HepG2 (cell line): ENCODE data around the gene ITM2B. TPM values are rescaled to one million over a fixed set of nuclear protein-coding genes. Genes with fewer than 3 reads are reported as not detected.
A peak's percentile ranks its signal among the peaks of the same experiment; 100 is the strongest.

Experiments
- CC2D1A ChIP-seq: sonication (generic); formaldehyde crosslinking; IDR thresholded peaks from 2 replicates; pipeline ENCODE4 v1.8.1; 2023; ENCODE audit warnings: mild to moderate bottlenecking, missing genetic modification reagents
- IKZF5 ChIP-seq: IDR thresholded peaks from 2 replicates; pipeline ENCODE4 v1.6.1; 2018; ENCODE audit warnings: missing genetic modification reagents, mild to moderate bottlenecking, missing compliant biosample characterization
- KLF6 ChIP-seq: IDR thresholded peaks from 2 replicates; pipeline ENCODE4 v1.8.0; 2016; ENCODE audit warnings: missing biosample characterization, missing genetic modification reagents
- KMT2A ChIP-seq: sonication (generic); formaldehyde crosslinking; IDR thresholded peaks from 2 replicates; pipeline ENCODE4 v1.4.0; 2020; ENCODE audit warnings: missing genetic modification reagents
- MIER2 ChIP-seq: IDR thresholded peaks from 2 replicates; pipeline ENCODE4 v1.6.1; 2016; ENCODE audit warnings: missing biosample characterization, missing genetic modification reagents
- NKX3-1 ChIP-seq: sonication (generic); formaldehyde crosslinking; IDR thresholded peaks from 2 replicates; pipeline ENCODE4 v1.5.0; 2020; ENCODE audit warnings: missing genetic modification reagents
- RARG ChIP-seq: sonication (generic); formaldehyde crosslinking; IDR thresholded peaks from 2 replicates; pipeline ENCODE4 v1.4.0; 2020; ENCODE audit warnings: low read depth, mild to moderate bottlenecking, missing genetic modification reagents
- SNRNP70 ChIP-seq: fragments of 200-400 bp; formaldehyde crosslinking; IDR thresholded peaks from 2 replicates; pipeline ENCODE4 v1.6.1; 2017; ENCODE audit warnings: mild to moderate bottlenecking, low read depth, low read length, moderate library complexity
- ZBED4 ChIP-seq: sonication (generic); formaldehyde crosslinking; IDR thresholded peaks from 2 replicates; pipeline ENCODE4 v1.4.0; 2020; ENCODE audit warnings: missing genetic modification reagents, borderline replicate concordance
- ZBTB39 ChIP-seq: sonication (generic); formaldehyde crosslinking; IDR thresholded peaks from 2 replicates; pipeline ENCODE4 v1.5.0; 2020; ENCODE audit warnings: missing genetic modification reagents
- ZNF264 ChIP-seq: sonication (generic); formaldehyde crosslinking; IDR thresholded peaks from 2 replicates; pipeline ENCODE4 v1.4.0; 2020; ENCODE audit warnings: missing genetic modification reagents
- ZNF276 ChIP-seq: sonication (generic); formaldehyde crosslinking; IDR thresholded peaks from 2 replicates; pipeline ENCODE4 v1.4.0; 2020; ENCODE audit warnings: mild to moderate bottlenecking, low read depth, missing genetic modification reagents
- ZNF280D ChIP-seq: sonication (generic); formaldehyde crosslinking; IDR thresholded peaks from 2 replicates; pipeline ENCODE4 v1.5.1; 2020; ENCODE audit warnings: mild to moderate bottlenecking, missing genetic modification reagents
- ZNF326 ChIP-seq: sonication (generic); formaldehyde crosslinking; IDR thresholded peaks from 2 replicates; pipeline ENCODE4 v1.4.0; 2020; ENCODE audit warnings: missing genetic modification reagents, borderline replicate concordance
- ZNF614 ChIP-seq: IDR thresholded peaks from 2 replicates; pipeline ENCODE4 v1.6.1; 2018; ENCODE audit warnings: missing biosample characterization, missing genetic modification reagents, inconsistent platforms, borderline replicate concordance
- ZNF619 ChIP-seq: sonication (generic); formaldehyde crosslinking; IDR thresholded peaks from 2 replicates; pipeline ENCODE4 v1.4.0; 2020; ENCODE audit warnings: mild to moderate bottlenecking, missing genetic modification reagents
- ZNF629 ChIP-seq: sonication (generic); formaldehyde crosslinking; conservative IDR thresholded peaks from 2 replicates; pipeline ENCODE4 v1.5.0; 2020; ENCODE audit warnings: missing genetic modification reagents
- polyA plus RNA-seq, 8 experiments: library from polyadenylated mRNA; depleted of rRNA in 3 of 8; stranded (reverse) in 7 of 8; unstranded in 1 of 8; fragments of >200 nt; fragmentation: Illumina TruSeq in 4 of 8; extraction: Trizol in 4 of 8; gene quantifications; 2 replicates each; pipeline versions ENCODE4 v1.2.1 to v1.2.3, GENCODE V29; 2011 to 2016; ENCODE audit warnings: low read depth in 4 of 8, missing spikeins in 1 of 8, mixed read lengths in 1 of 8; ENCODE audit not compliant: insufficient read depth in 1 of 8
- total RNA-seq, 5 experiments: library from RNA; depleted of rRNA; stranded (reverse); fragments of >200 nt; fragmentation: Illumina TruSeq; extraction: Trizol; gene quantifications; 2 replicates each; pipeline ENCODE4 v1.2.3, GENCODE V29; 2016; ENCODE audit warnings: low read depth in 1 of 5

Gene ITM2B
- total and polyA plus RNA-seq, 2 of the 13 experiments (the other 11 are each of a cell fraction or from before 2014, with no cell fraction given), result 158 to 373 TPM

GRCh38 chr13:48233046-48233888, at the start of gene ITM2B (continued):
- no peak for TF ChIP-seq RARG (CRISPR knock-in tag)
- no peak for TF ChIP-seq CC2D1A (CRISPR knock-in tag)
- no peak for TF ChIP-seq ZNF326
- no peak for TF ChIP-seq ZNF276 (CRISPR knock-in tag)
- TF ChIP-seq SNRNP70, result no peak
- TF ChIP-seq ZNF280D (CRISPR knock-in tag), result no peak
- no peak for TF ChIP-seq ZNF614
- TF ChIP-seq MIER2 (CRISPR knock-in tag), result no peak
- no peak for TF ChIP-seq KLF6 (CRISPR knock-in tag)
- no peak for TF ChIP-seq ZNF264 (CRISPR knock-in tag)
- no peak for TF ChIP-seq ZNF629 (CRISPR knock-in tag)
- TF ChIP-seq IKZF5 (CRISPR knock-in tag), result 0 out of 2 replicates have a peak, but pooled peaks have one; percentile 11
- TF ChIP-seq NKX3-1 (CRISPR knock-in tag), result no peak
- no peak for TF ChIP-seq ZBTB39 (CRISPR knock-in tag)
- TF ChIP-seq ZNF619 (CRISPR knock-in tag), result no peak
- no peak for TF ChIP-seq ZBED4 (CRISPR knock-in tag)
- TF ChIP-seq KMT2A (CRISPR knock-in tag), result peak; percentile 73; the same call in 1 of the 2 replicates
